Activated T-cell treated with anti-CD3 and anti-CD28 coated beads for 24 hours (primary cell): Measurements from ENCODE around the gene GPR3.
"Not testable (repeated sequence)": the region's sequence is repeated elsewhere in the genome, so short reads cannot be mapped to it uniquely, and the experiment has no call there.

Experiments
- DNase-seq: peaks from one replicate; pipeline ENCODE4 v3.0.0-alpha.2; 2020; ENCODE audit warnings: low read depth

Gene GPR3

DNA sequence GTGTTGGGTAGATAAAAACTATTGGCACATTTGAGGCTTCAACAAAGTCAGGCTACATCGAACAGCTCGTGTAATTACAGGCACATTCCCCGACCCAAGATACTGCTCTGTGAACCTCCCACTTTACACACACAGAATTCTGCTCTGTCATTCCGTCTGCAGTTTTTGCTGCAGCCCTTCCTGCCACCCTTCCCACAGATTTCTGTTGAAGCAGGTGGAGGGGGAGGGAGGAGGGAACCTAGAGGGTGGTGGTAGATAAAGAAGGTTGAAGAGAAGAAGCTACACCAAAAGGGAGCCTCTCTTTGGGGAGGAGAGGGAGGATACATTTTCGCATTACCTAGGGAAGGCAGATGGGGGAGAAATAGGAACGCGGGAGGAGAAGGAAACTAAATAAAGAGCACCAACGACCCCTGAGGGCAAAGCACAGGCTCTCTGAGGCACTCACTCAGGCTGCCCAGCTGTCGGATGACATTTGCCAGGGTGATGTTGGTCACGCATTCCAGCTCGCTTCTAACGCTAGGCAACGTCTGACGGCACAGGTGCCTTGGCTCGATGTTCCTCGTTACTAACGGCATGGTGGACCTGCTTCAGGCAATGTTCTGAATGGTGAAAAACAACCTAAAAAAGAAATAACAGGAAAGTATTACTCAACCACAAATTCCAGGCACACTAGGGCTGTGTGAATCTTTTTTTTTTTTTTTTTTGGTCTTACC is 36.0 kb downstream of the GPR3 start:
- DNase-seq, result no peak

GRCh38 chr1:27429029-27429425 is 36.6 kb downstream of the GPR3 start:
- no peak for DNase-seq

GRCh38 chr1:27430903-27431600 is 38.6 kb downstream of the GPR3 start:
- no peak for DNase-seq

GRCh38 chr1:27431601-27431940 is 39.1 kb downstream of the GPR3 start:
- no peak for DNase-seq

- DNase-seq, result not testable (repeated sequence)
Observed at GRCh38 chr1:27432725-27433124, 40.3 kb downstream of the GPR3 start.

- no peak for DNase-seq
Observed at GRCh38 chr1:27433706-27434105, 41.3 kb downstream of the GPR3 start.

DNA sequence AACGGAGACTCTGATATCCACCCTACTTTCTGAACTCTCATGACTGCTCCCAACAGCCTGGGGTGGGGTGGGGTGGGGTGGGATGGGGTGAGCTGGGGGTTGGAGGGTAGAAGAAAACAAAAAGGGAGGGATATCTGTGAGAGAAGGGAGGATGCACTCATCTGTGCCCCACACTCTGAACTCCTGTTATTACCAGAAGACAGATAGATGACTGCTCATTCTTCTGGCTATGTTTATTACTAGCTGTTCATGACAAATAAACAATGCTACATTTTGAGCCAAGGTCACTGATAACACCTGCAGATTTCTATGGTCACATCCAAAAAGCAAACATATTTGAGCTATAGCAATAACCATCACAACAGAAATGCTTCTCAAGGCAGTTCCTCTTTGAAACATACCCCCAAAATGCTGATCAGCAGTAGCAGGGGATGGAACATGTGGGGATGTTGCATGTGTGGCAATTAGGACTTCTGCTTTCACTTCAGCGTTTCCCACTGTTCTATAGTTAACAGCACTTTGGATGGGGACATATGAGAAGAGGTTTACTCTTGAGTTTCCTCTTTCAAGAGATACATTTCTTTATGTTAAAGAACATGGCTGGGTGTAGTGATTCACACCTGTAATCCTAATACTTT is 43.3 kb downstream of the GPR3 start:
- no peak for DNase-seq

DNA sequence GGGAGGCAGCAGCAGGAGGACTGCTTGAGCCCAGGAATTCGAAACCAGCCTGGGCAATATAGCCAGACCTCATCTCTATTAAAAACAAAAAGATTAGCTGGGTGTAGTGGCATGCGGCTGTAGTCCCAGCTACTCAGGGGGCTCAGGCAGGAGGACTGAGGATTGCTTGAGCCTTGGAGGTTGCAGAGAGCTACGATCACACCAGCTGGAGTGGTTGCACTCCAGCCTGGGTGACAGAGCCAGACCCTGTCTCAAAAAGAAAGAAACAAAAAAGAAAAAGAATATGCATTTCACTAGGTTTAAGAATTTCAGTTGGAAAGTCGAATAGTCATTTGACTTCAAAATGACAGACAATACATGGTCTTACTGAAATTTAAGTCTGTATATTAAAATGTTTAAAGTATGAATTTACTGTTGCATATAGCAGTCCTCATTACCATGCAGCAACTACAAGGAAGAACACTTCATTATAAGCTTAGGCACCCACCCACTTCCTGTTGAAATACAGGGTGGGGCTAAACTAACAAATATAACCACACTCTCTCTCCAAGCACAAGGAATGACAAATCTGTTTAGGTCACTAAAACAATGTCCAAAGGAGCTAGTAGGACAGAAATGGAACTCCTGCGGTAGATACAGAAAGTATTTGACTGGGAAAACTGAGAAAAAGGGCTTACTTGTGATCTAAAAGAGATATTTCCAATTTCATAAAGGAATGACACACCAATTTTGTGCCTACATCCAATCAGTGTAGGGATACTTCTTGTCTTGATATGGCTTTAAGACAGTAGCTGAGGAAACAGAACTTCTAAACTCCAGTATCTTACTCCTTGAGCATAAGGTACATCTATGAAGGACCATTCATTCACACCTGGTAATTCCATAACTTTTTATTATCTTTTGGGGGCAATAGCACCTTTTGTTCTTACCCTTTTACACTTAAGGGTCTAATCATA is 44.1 kb downstream of the GPR3 start:
- DNase-seq, result no peak

DNA sequence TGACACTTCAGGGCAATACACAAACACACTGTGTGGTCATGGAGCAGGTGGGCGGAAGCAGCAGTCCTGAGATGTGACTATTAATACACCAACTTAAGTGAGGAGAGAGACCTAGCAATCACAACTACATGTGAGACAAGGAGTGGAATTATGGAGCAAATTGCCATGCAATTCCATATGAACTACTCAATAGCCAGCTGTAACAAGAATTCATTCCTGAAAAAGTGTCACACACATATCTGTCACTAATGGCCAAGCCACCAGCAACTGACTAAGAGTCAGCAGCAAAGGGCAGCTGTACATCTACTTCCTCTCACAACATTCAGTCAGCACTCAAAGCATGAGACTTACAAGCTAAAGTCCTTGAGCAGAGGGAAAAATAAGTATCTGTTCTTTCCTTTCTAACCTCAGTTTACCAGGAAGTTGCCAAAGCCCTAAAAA is 46.2 kb downstream of the GPR3 start:
- no peak for DNase-seq

DNA sequence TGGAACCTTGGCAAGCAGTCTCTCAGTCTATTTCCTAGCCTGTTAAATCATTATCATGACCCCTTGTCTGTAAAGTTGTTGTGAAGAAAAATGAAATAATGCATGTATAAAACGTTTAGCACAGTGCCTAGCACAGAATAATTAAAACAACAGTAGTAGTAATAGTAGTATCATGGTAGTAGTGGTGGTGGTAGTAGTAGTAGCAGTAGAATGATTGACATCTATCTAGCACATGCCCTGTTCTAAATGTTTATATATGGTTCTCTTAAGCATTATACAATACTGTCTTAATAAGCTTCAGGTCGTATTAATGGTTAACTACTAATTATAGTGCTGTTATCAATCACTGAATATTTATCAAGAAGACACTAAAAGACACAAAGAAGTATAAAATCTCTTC is 46.7 kb downstream of the GPR3 start:
- DNase-seq, result no peak

DNA sequence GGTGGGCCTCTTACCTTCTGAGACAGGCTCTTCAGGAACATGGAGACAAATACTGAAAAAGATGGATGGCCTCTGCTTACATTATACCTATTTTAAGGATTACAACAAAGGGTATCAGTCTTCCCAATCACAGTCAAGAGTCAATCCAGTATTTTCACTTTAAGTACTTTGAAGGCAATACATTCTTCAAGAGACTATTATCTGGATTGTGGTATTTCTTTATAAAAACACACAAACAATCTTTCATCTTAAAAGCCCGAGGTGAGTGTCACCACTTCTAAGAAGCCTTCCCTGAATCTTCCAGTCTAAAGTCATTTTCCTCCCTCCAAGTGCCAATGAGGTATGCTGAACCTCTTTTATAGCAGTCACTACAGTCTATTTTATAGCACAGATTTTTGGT is 52.2 kb downstream of the GPR3 start:
- no peak for DNase-seq
